PC-9 (cell line): Measurements from ENCODE around the gene ENTHD1.

Experiments
- EZH2 ChIP-seq: fragments of 200-600 bp; sonication (generic); IDR thresholded peaks from 2 replicates; pipeline ENCODE4 v1.8.0; 2017; ENCODE audit warnings: antibody characterized with exemption, low read depth
- TF ChIP-seq, protein P1 (sequence below): fragments of 200-600 bp; sonication (generic); conservative IDR thresholded peaks from 2 replicates; pipeline ENCODE4 v1.6.1; 2017; ENCODE audit warnings: mixed run types, antibody characterized with exemption, mild to moderate bottlenecking, moderate library complexity

DNA sequence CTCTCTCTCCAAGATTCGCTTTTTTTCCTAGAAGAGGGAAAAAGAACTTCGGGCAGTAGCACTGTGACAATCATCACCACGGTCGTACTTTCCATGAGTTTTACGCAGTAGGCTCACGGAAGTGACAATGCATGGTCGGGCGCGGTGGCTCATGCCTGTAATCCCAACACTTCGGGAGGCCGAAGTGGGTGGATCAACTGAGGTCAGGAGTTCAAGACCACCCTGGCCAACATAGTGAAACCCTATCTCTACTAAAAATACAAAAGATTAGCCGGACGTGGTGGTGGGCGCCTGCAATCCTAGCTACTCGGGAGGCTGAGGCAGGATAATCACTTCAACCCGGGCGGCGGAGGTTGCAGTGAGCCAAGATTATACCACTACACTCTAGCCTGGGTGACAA, 30.7 kb upstream of the ENTHD1 start:
- TF ChIP-seq, protein P1, sequence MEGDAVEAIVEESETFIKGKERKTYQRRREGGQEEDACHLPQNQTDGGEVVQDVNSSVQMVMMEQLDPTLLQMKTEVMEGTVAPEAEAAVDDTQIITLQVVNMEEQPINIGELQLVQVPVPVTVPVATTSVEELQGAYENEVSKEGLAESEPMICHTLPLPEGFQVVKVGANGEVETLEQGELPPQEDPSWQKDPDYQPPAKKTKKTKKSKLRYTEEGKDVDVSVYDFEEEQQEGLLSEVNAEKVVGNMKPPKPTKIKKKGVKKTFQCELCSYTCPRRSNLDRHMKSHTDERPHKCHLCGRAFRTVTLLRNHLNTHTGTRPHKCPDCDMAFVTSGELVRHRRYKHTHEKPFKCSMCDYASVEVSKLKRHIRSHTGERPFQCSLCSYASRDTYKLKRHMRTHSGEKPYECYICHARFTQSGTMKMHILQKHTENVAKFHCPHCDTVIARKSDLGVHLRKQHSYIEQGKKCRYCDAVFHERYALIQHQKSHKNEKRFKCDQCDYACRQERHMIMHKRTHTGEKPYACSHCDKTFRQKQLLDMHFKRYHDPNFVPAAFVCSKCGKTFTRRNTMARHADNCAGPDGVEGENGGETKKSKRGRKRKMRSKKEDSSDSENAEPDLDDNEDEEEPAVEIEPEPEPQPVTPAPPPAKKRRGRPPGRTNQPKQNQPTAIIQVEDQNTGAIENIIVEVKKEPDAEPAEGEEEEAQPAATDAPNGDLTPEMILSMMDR = no peak
- no peak for TF ChIP-seq EZH2
